GM11168 (cell line): ENCODE results near the gene CD4.

Source experiments
- in situ Hi-C: fragments of 300-500 bp; cut with MboI; formaldehyde crosslinking; loops from one replicate; pipeline ENCODE4 v1.12.0; 2022; ENCODE audit warnings: low sequenced_read_pairs; ENCODE audit not compliant: unreplicated experiment

Gene CD4

GRCh38 chr12:6826125-6826733 is 36.9 kb downstream of the CD4 start:
- in situ Hi-C loops: no loop called here

DNA sequence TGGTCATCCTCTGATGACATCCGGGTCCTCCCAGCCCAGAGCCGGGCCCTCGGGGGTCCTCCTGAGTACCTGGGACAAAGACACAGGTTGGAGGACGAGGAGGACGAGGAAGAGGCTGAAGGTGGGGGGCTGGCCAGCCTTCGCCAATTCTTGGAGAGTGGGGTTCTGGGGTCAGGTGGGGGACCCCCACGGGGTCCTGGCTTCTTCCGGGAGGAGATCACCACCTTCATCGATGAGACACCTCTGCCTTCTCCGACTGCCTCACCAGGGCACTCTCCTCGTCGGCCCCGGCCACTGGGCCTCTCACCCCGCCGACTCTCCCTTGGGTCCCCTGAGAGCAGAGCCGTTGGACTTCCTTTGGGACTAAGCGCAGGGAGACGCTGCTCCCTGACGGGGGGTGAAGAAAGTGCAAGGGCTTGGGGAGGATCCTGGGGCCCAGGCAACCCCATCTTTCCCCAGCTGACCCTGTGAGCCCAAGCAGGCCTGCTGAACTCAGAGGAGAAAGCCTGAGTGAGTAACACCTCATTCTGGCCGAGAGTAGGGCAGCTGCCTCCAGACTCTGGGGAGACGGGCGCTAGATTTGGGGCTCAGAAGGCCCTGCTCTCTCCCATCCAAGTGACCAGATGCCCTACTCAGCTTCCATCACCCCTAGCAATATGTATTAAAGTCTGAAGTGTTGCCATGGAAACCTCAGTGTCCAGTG is 37.6 kb downstream of the CD4 start:
- in situ Hi-C loops: no loop called here

- in situ Hi-C loops: no loop called here
Measured at GRCh38 chr12:6827437-6827911, 38.1 kb downstream of the CD4 start.

GRCh38 chr12:6827982-6828780 is 38.9 kb downstream of the CD4 start, which contains the start of gene P3H3:
TSS of gene P3H3 (plus strand) at chr12:6828407. CDS start at chr12:6828441, 34 bp downstream.
- in situ Hi-C loops: no loop called here

DNA sequence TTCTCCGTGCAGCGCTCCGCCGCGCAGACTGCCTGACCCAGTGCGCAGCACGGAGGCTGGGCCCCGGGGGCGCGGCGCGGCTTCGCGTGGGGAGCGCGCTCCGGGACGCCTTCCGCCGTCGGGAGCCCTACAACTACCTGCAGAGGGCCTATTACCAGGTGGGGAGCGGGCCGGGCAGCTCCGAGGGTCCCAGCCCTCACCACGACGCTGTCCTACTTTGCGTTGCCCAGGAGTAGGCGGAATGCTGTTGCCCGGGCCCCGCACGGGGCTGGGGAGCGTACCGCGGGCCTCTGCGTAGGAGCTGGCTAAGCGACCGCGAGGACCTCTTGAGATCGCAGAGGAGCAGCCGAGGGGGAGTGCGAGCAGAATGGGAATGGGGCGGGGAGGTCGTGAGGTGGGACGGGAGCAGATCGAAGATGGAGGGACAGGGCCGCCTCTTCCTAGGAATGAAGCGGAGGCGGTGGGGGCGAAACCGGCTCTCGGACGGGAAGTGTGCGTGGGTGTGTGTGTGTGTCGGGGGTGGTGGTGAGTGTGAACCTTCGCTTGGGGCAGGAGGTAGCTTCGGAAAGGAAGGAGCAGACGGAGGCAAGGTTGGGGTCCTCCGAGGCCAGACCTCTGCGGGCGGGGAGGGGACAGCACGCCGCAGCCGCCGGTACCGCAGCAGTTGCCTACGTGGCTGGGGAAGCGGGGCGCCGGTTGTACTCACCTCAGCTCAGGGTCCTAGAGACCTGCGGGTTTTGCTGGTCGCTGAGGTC is 39.6 kb downstream of the CD4 start:
- in situ Hi-C loops: no loop called here

DNA sequence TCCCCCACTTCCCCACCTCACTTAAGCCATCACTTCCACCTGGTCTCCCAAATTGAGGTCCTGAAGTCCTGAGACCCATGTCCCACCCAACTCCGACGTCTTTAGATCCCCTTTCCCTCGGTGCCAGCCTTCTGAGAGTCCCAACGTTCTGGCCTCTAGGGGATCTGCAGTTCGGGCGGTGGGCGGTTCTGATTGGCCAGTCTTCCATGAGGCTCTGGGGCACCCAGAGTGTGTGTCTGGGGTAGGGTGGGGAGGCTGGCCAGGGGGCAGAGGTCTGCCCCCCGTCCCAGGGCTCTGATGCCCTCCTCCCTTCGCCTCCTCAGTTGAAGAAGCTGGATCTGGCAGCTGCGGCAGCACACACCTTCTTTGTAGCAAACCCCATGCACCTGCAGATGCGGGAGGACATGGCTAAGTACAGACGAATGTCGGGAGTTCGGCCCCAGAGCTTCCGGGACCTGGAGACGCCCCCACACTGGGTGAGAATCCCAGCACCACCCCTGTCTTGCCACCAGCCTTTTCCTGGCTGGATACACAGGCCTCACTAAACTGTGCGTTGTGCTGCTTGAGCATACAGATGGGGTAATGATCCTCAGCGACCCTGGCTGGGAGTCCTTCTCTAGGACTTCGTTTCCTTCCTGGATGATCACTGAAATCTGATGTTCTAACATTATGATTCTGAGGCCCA is 40.4 kb downstream of the CD4 start:
- in situ Hi-C loops: no loop called here

GRCh38 chr12:6830286-6830890 is 41.1 kb downstream of the CD4 start:
- in situ Hi-C loops: no loop called here

- in situ Hi-C loops: no loop called here
Measured at GRCh38 chr12:6830999-6831398, 41.7 kb downstream of the CD4 start.

DNA sequence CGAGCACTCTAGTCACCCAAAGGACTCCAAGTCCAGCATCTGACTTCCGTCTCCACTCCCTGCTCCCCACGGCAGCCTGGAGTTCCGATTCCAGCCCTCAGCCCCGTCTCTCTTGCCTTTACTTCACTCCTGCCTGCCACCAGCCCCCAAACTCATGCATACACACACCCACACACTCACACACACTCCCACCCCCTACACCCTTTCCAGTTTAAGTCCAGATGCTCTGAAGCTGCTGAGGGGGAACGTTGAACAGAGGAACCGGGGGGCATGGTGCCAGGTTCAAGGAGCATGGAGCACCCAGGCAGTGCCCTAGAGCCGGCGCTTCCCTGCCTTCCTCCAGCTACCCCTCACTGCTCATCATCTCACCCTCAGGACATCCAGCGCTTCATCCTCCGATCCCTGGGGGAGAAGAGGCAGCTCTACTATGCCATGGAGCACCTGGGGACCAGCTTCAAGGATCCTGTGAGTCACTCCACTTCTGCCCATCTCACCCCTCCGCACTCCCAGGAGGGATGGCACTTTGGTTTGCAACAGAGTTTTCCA is 42.2 kb downstream of the CD4 start:
- in situ Hi-C loops: no loop called here

DNA sequence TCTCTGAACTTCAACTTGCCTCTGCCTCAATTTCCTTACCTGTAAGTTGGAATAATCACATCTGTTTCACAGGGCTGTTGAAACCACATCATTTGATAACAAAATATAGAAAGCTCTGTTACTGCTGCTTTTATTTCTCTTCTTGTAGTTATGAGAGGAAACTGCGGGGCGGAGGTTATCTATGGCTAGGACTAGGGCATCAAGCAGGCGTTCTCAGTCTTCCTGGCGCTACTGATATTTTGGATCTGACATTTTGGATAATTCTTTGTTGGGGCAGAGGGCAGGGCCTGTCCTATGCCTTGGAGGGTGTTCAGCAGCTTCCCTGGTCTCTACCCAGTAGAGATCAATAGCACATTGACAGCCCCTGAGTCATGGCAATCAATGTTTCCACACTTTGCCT is 42.8 kb downstream of the CD4 start:
- in situ Hi-C loops: no loop called here

DNA sequence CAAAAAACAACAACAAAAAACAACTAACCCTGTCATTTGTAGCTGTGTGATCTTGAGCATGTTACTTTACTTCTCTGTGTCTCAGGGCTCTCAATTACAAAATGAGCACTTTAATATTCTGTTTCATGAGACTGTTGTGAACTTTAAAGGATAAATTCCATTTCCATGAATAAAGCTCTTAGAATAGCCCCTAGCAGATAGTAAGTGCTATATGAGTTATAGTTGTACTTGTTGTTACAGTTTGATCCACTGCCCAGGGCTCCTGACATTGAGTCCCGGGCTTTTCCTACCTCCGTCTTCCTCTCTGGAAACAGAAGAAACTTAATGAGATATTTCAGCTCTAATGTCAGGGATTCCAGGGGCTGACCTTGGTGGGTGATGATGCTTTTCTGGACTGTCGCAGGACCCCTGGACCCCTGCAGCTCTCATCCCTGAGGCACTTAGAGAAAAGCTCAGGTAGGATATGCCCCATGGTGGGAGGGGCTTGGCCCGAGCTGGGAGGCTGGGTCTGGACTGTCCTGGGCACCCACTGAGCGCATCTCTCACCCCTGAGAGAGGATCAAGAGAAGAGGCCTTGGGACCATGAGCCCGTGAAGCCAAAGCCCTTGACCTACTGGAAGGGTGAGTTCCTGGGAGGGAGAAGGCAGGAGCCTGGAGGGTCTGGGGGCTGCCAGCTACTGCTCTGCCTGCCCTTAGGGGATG is 44.0 kb downstream of the CD4 start:
- in situ Hi-C loops: no loop called here

DNA sequence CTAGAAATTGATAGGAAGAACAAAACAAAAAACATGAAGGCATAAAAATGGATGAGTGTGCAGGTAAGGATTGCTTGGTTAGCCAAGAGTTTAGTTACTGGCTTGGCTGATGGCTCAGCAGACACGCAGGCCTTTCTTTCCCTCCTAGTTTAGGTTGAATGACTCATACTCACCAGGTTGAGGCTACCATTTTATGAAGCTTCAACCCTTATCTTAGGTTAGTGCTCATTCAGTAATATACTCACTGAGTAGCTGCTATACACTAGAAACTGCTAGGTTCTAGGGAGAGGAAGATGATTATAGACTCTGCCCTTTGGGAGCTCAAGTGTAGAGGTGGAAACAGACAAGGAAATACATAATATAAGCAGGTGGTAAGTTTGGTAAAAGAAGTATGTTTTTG is 44.9 kb downstream of the CD4 start:
- in situ Hi-C loops: no loop called here

- in situ Hi-C loops: no loop called here
Measured at GRCh38 chr12:6834873-6835272, 45.5 kb downstream of the CD4 start.

- in situ Hi-C loops: no loop called here
Measured at GRCh38 chr12:6836851-6837250, 47.5 kb downstream of the CD4 start.

- in situ Hi-C loops: no loop called here
Measured at GRCh38 chr12:6837370-6838060, 48.2 kb downstream of the CD4 start.

- in situ Hi-C loops: no loop called here
Measured at GRCh38 chr12:6838854-6839253, 49.5 kb downstream of the CD4 start.

DNA sequence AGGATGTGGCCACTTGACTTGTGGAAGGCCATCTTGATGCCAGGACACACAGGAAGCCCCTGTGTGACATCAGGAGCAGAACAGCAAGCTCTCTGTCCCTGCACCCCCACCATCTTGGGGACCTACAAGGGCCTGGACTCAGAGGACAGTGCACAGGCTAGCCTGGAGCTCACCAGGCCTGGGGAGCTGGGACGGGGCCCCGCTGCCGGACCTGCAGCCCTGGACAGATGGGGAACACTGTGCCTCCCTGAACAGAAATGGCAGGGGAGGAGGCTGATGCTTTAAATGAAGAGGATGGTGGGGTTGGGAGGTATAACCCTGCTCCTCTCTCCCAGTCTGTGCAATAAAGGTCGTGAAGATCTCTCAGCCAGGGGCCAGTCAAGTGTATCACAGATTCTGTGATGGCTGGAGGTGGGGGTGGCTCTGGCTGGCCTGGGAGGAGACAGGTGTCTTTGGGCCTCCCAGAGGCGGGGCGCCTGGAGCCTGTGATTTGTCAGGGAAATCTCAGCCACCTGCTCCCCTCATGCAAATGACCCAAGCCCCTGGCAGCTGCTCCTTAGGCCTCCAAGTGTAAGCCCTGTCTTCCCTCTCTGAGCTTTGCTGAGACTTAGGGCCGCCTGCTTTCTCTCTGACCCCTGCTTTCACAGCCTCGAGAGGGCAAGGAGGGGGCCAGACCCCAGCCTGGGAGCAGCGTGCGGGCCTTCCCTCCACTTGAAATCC is 50.3 kb downstream of the CD4 start:
- in situ Hi-C loops: no loop called here
